Hindlimb muscle (tissue), 1 donor: ENCODE measurements around the gene SEC22C. TPM values are rescaled to one million over a fixed set of nuclear protein-coding genes. Genes with fewer than 3 reads are reported as not detected.
"Not testable (repeated sequence)": the region's sequence is repeated elsewhere in the genome, so short reads cannot be mapped to it uniquely, and the experiment has no call there.

Source experiments
- DNase-seq: peaks from one replicate; pipeline ENCODE4 v3.0.0-alpha.2; 2013
- polyA plus RNA-seq: library from polyadenylated mRNA; unstranded; fragments of 120-200 nt; gene quantifications from one replicate; pipeline ENCODE4 v1.2.1, GENCODE V29; 2013; ENCODE audit not compliant: insufficient read length

SEC22C gene
- polyA plus RNA-seq = 18.9 TPM

GRCh38 chr3:42581709-42582473 is at the start of gene SEC22C:
Gene SEC22C, minus strand, starts transcription at chr3:42581967. Its CDS starts 12,921 bp downstream, at chr3:42569046.
- peak; percentile 93 for DNase-seq

GRCh38 chr3:42613462-42613861 is 31.7 kb upstream of the SEC22C start:
- no peak for DNase-seq

GRCh38 chr3:42612928-42613327 is 31.2 kb upstream of the SEC22C start:
- DNase-seq = no peak

- DNase-seq = no peak
These were observed 30.4 kb upstream of the SEC22C start for GRCh38 chr3:42612217-42612616.

GRCh38 chr3:42610976-42611375 is 29.2 kb upstream of the SEC22C start:
- no peak for DNase-seq

- DNase-seq = no peak
These were observed 26.8 kb upstream of the SEC22C start for GRCh38 chr3:42608581-42608980.

GRCh38 chr3:42605546-42606173 is 23.9 kb upstream of the SEC22C start:
- DNase-seq = no peak

GRCh38 chr3:42602961-42603360 is 21.2 kb upstream of the SEC22C start:
- DNase-seq = no peak

GRCh38 chr3:42601896-42602581 is 20.3 kb upstream of the SEC22C start:
- no peak for DNase-seq

- peak; percentile 70 for DNase-seq
These were observed 19.4 kb upstream of the SEC22C start for GRCh38 chr3:42600958-42601675.

- DNase-seq = peak; percentile 98
These were observed 18.6 kb upstream of the SEC22C start, which contains the start of gene NKTR for GRCh38 chr3:42600111-42600957. Gene NKTR, plus strand, starts transcription at chr3:42600686. Its CDS starts 321 bp downstream, at chr3:42601007.

GRCh38 chr3:42597098-42597497 is 15.3 kb upstream of the SEC22C start:
- not testable (repeated sequence) for DNase-seq

GRCh38 chr3:42595682-42596081 is 13.9 kb upstream of the SEC22C start:
- no peak for DNase-seq

GRCh38 chr3:42593635-42594034 is 11.9 kb upstream of the SEC22C start:
- DNase-seq = no peak

- DNase-seq = no peak
These were observed 10.0 kb upstream of the SEC22C start for GRCh38 chr3:42591811-42592210.

GRCh38 chr3:42590989-42591756 is 9.4 kb upstream of the SEC22C start:
- DNase-seq = no peak

GRCh38 chr3:42589382-42590109 is 7.8 kb upstream of the SEC22C start:
- no peak for DNase-seq

- DNase-seq = no peak
These were observed 6.9 kb upstream of the SEC22C start for GRCh38 chr3:42588625-42589024.

- DNase-seq = no peak
These were observed 805 bp upstream of the SEC22C start for GRCh38 chr3:42582474-42583070.

- DNase-seq = no peak
These were observed 413 bp downstream of the SEC22C start for GRCh38 chr3:42581400-42581708.
